ENCODE data around the gene TPCN1.
"Not testable (repeated sequence)": the region's sequence is repeated elsewhere in the genome, so short reads cannot be mapped to it uniquely, and the experiment has no call there.

Gene TPCN1

GRCh38 chr12:113194971-113195391 lies 26.3 kb upstream of the TPCN1 start:
- H3K4me3 ChIP-seq (ENCODE audit: low read depth, low read length), result no peak overlapping the region
- no peak for DNase-seq (ENCODE audit: low read depth)

- H3K4me3 ChIP-seq (ENCODE audit: low read depth, low read length), result no peak overlapping the region
- no peak for DNase-seq (ENCODE audit: low read depth)
Observed at GRCh38 chr12:113195598-113195997, 25.7 kb upstream of the TPCN1 start.

- no peak for DNase-seq (ENCODE audit: low read depth)
- H3K4me3 ChIP-seq (ENCODE audit: low read depth, low read length), result no peak overlapping the region
Observed at GRCh38 chr12:113196582-113196981, 24.7 kb upstream of the TPCN1 start.

GRCh38 chr12:113196990-113197389 lies 24.3 kb upstream of the TPCN1 start:
- H3K4me3 ChIP-seq (ENCODE audit: low read depth, low read length), result no peak overlapping the region
- DNase-seq (ENCODE audit: low read depth), result no peak

GRCh38 chr12:113197518-113198077 lies 23.7 kb upstream of the TPCN1 start:
- DNase-seq (ENCODE audit: low read depth), result no peak
- no peak overlapping the region for H3K4me3 ChIP-seq (ENCODE audit: low read depth, low read length)

GRCh38 chr12:113198296-113198695 lies 23.0 kb upstream of the TPCN1 start:
- DNase-seq (ENCODE audit: low read depth), result no peak
- no peak overlapping the region for H3K4me3 ChIP-seq (ENCODE audit: low read depth, low read length)

GRCh38 chr12:113200021-113200797 lies 21.1 kb upstream of the TPCN1 start:
- H3K4me3 ChIP-seq (ENCODE audit: low read depth, low read length), result no peak overlapping the region
- DNase-seq (ENCODE audit: low read depth), result no peak

GRCh38 chr12:113201187-113202177 lies 19.8 kb upstream of the TPCN1 start:
- H3K4me3 ChIP-seq (ENCODE audit: low read depth, low read length), result no peak overlapping the region
- DNase-seq (ENCODE audit: low read depth), result no peak

- no peak for DNase-seq (ENCODE audit: low read depth)
- no peak overlapping the region for H3K4me3 ChIP-seq (ENCODE audit: low read depth, low read length)
Observed at GRCh38 chr12:113202300-113203075, 18.8 kb upstream of the TPCN1 start.

- H3K4me3 ChIP-seq (ENCODE audit: low read depth, low read length), result no peak overlapping the region
- DNase-seq (ENCODE audit: low read depth), result no peak
Observed at GRCh38 chr12:113203852-113204760, 17.2 kb upstream of the TPCN1 start.

GRCh38 chr12:113204804-113205203 lies 16.5 kb upstream of the TPCN1 start:
- H3K4me3 ChIP-seq (ENCODE audit: low read depth, low read length), result no peak overlapping the region
- DNase-seq (ENCODE audit: low read depth), result no peak

- H3K4me3 ChIP-seq (ENCODE audit: low read depth, low read length); DNase-seq (ENCODE audit: low read depth): not testable (repeated sequence)
Observed at GRCh38 chr12:113206802-113207201, 14.5 kb upstream of the TPCN1 start.

- DNase-seq (ENCODE audit: low read depth), result no peak
- no peak overlapping the region for H3K4me3 ChIP-seq (ENCODE audit: low read depth, low read length)
Observed at GRCh38 chr12:113207613-113208040, 13.6 kb upstream of the TPCN1 start.

GRCh38 chr12:113208041-113208934 lies 13.0 kb upstream of the TPCN1 start:
- peak; percentile 49 for DNase-seq (ENCODE audit: low read depth)
- no peak overlapping the region for H3K4me3 ChIP-seq (ENCODE audit: low read depth, low read length)

GRCh38 chr12:113211160-113211559 lies 10.1 kb upstream of the TPCN1 start:
- H3K4me3 ChIP-seq (ENCODE audit: low read depth, low read length), result no peak overlapping the region
- DNase-seq (ENCODE audit: low read depth), result no peak

- H3K4me3 ChIP-seq (ENCODE audit: low read depth, low read length), result no peak overlapping the region
- peak; percentile 97 for DNase-seq (ENCODE audit: low read depth)
Observed at GRCh38 chr12:113214895-113215400, 6.3 kb upstream of the TPCN1 start.

- no peak for DNase-seq (ENCODE audit: low read depth)
- no peak overlapping the region for H3K4me3 ChIP-seq (ENCODE audit: low read depth, low read length)
Observed at GRCh38 chr12:113216027-113216426, 5.2 kb upstream of the TPCN1 start.

Measured in skeletal muscle cell (primary cell).